K562 (cell line): ENCODE measurements around the gene PLCB1. TPM values are rescaled to one million over a fixed set of nuclear protein-coding genes. Genes with fewer than 3 reads are reported as not detected.

ENCODE experiments used
- ATAC-seq: fragments of 200-7000 bp; cut with Tn5 transposase; 3 replicates; pipeline ENCODE4 v1.9.1; 2020; ENCODE audit warnings: moderate library complexity
- BruUV-seq: library from RNA; stranded (reverse); fragments of 400-500 nt; replicated peaks from 2 replicates; lab custom pipeline; 2021; lab: Mats Ljungman, UMichigan
- CTCF ChIA-PET: fragments of 300-600 bp; formaldehyde crosslinking; extraction: SDS; loops from one replicate; lab custom pipeline; 2021; ENCODE audit warnings: low intra/inter-chr PET ratio; lab: Yijun Ruan, JAX
- POLR2A ChIA-PET: fragments of 300-600, 350-650 bp; sonication (Branson Sonifier 250); formaldehyde crosslinking; extraction: SDS; loops from one replicate; lab custom pipeline; 2021; ENCODE audit warnings: antibody characterized with exemption, inconsistent platforms; lab: Yijun Ruan, JAX
- DNase-seq, 4 experiments: peaks; one replicate each; pipeline versions ENCODE4 v3.0.0 to v3.0.0-alpha.2; 2011 to 2018; ENCODE audit warnings: low spot score in 3 of 4, mixed read lengths in 3 of 4; ENCODE audit errors: extremely low read depth in 1 of 4
- FAIRE-seq: peaks from 2 replicates; lab custom pipeline; 2011; peaks lifted over from hg19 to GRCh38; lab: Jason Lieb, UNC
- H2AFZ ChIP-seq: 2 replicates; pipeline ENCODE4 v1.6.0; 2011; ENCODE audit warnings: low read depth, low read length, control low read depth, inconsistent platforms
- H3K27ac ChIP-seq: fragments of 200-600 bp; 3 replicates; pipeline ENCODE4 v1.8.0; 2011; ENCODE audit warnings: low read depth, mild to moderate bottlenecking, control low read depth, inconsistent platforms, low read length, moderate library complexity, mixed read lengths; ENCODE audit errors: extremely low read depth
- H3K27me3 ChIP-seq, 2 experiments: fragments of 300-600 bp in 1 of 2; 2 replicates in 1 of 2; 3 replicates in 1 of 2; pipeline versions ENCODE4 v1.6.0 to v1.8.0; 2011; ENCODE audit warnings: inconsistent platforms in 2 of 2, low read length in 2 of 2, mild to moderate bottlenecking in 1 of 2, mixed read lengths in 1 of 2, moderate library complexity in 1 of 2; ENCODE audit not compliant: control insufficient read depth in 2 of 2, insufficient read depth in 2 of 2
- H3K36me3 ChIP-seq: fragments of 300-600 bp; 3 replicates; pipeline ENCODE4 v1.8.0; 2011; ENCODE audit warnings: mild to moderate bottlenecking, low read length, inconsistent platforms; ENCODE audit not compliant: control insufficient read depth, insufficient read depth
- H3K4me1 ChIP-seq, 2 experiments: fragments of 200-600 bp in 1 of 2; replicated peaks in 1 of 2; 2 replicates in 1 of 2; 3 replicates in 1 of 2; pipeline versions ENCODE4 v1.5.1 to v1.8.0; 2011; ENCODE audit warnings: inconsistent platforms in 2 of 2, low read length in 2 of 2, mild to moderate bottlenecking in 1 of 2, mixed read lengths in 1 of 2, moderate library complexity in 1 of 2; ENCODE audit not compliant: control insufficient read depth in 2 of 2, insufficient read depth in 2 of 2
- H3K4me2 ChIP-seq: 2 replicates; pipeline ENCODE4 v1.6.1; 2011; ENCODE audit warnings: low read length, control low read depth, inconsistent platforms, mixed read lengths; ENCODE audit not compliant: insufficient read depth
- H3K4me3 ChIP-seq: fragments of 200-600 bp; sonication (generic), shearing (Covaris generic); 2 replicates; pipeline ENCODE4 v1.5.1; 2016; ENCODE audit warnings: control low read depth, inconsistent platforms
- H3K79me2 ChIP-seq: fragments of 200-600 bp; 3 replicates; pipeline ENCODE4 v1.8.0; 2011; ENCODE audit warnings: low read length, inconsistent platforms; ENCODE audit not compliant: control insufficient read depth, insufficient read depth
- H3K9ac ChIP-seq, 2 experiments: 2 replicates each; pipeline versions ENCODE4 v1.6.0 to v1.6.1; 2011; ENCODE audit warnings: low read depth in 2 of 2, low read length in 2 of 2, control low read depth in 1 of 2, inconsistent platforms in 1 of 2, mild to moderate bottlenecking in 1 of 2, mixed read lengths in 1 of 2; ENCODE audit not compliant: insufficient read depth in 1 of 2
- H3K9me1 ChIP-seq: one replicate; pipeline ENCODE4 v1.6.0; 2011; ENCODE audit warnings: inconsistent platforms, mild to moderate bottlenecking, low read length, moderate library complexity; ENCODE audit not compliant: control insufficient read depth, insufficient read depth
- H3K9me3 ChIP-seq: replicated peaks from 2 replicates; pipeline ENCODE4 v1.5.1; 2011; ENCODE audit warnings: low read depth, low read length, inconsistent platforms; ENCODE audit not compliant: control insufficient read depth, insufficient read depth
- H4K20me1 ChIP-seq: replicated peaks from 2 replicates; pipeline ENCODE4 v1.6.1; 2011; ENCODE audit warnings: low read length, inconsistent platforms, mixed read lengths; ENCODE audit not compliant: control insufficient read depth, insufficient read depth
- E2F1 ChIP-seq: sonication (generic); formaldehyde crosslinking; IDR thresholded peaks from 2 replicates; pipeline ENCODE4 v1.8.1; 2023; ENCODE audit warnings: mild to moderate bottlenecking, missing genetic modification reagents, moderate library complexity
- HDAC8 ChIP-seq: fragments of 450-650 bp; IDR thresholded peaks from 2 replicates; pipeline ENCODE4 v1.6.1; 2016; ENCODE audit warnings: mild to moderate bottlenecking, missing genetic modification characterization, moderate library complexity, missing compliant biosample characterization
- HNRNPH1 ChIP-seq: fragments of 200-400 bp; formaldehyde crosslinking; optimal IDR thresholded peaks from 2 replicates; pipeline ENCODE3; 2017; ENCODE audit warnings: low read depth, mild to moderate bottlenecking, low read length, moderate library complexity
- KLF10 ChIP-seq: fragments of 250-450 bp; sonication (Bioruptor Pico); IDR thresholded peaks from 2 replicates; pipeline ENCODE4 v1.6.1; 2021; ENCODE audit warnings: matching md5 sums
- L3MBTL2 ChIP-seq: fragments of 450-650 bp; IDR thresholded peaks from 2 replicates; pipeline ENCODE4 v1.6.1; 2016; ENCODE audit warnings: mild to moderate bottlenecking, moderate library complexity
- MCM2 ChIP-seq: fragments of 450-650 bp; IDR thresholded peaks from 2 replicates; pipeline ENCODE4 v1.6.1; 2017; ENCODE audit warnings: low read depth, mild to moderate bottlenecking
- MED1 ChIP-seq: sonication (generic); formaldehyde crosslinking; IDR thresholded peaks from 2 replicates; pipeline ENCODE4 v1.8.1; 2023; ENCODE audit warnings: missing genetic modification reagents, borderline replicate concordance
- NRF1 ChIP-seq, 2 experiments: fragments of 450-650 bp; IDR thresholded peaks in 1 of 2; conservative IDR thresholded peaks in 1 of 2; 2 replicates each; pipeline ENCODE4 v1.6.1; 2014; ENCODE audit warnings: mild to moderate bottlenecking in 2 of 2
- TFE3 ChIP-seq: fragments of 450-650 bp; formaldehyde crosslinking; IDR thresholded peaks from 2 replicates; pipeline ENCODE4 v1.4.0; 2020; ENCODE audit warnings: mild to moderate bottlenecking, mixed read lengths
- THAP7 ChIP-seq: fragments of 250-450 bp; sonication (Bioruptor Pico); IDR thresholded peaks from 2 replicates; pipeline ENCODE4 v1.5.0; 2021
- ZNF3 ChIP-seq: fragments of 250-450 bp; sonication (Bioruptor Pico); IDR thresholded peaks from 2 replicates; pipeline ENCODE4 v1.5.0; 2021; ENCODE audit warnings: mild to moderate bottlenecking, moderate library complexity
- WGBS: fragments of 100-300 bp; shearing (Covaris generic); methylation state at CpG from one replicate; pipeline ENCODE4 v1.1.6; 2016; ENCODE audit warnings: low coverage, mixed read lengths; ENCODE audit not compliant: insufficient coverage; ENCODE audit errors: missing lambda C conversion rate; 5-methylcytosine and 5-hydroxymethylcytosine counted together
- in situ Hi-C: fragments of 300-500 bp; cut with MboI; formaldehyde crosslinking; loops from 4 replicates; pipeline ENCODE4 v1.15.0; 2018; ENCODE audit warnings: inconsistent platforms, mixed read lengths
- intact Hi-C: fragments of 100-400 bp; cut with micrococcal nuclease; formaldehyde crosslinking; loops from 2 replicates; pipeline ENCODE4 v1.14.2; 2022
- polyA plus RNA-seq, 8 experiments: library from polyadenylated mRNA; depleted of rRNA in 4 of 8; stranded (reverse) in 5 of 8; unstranded in 3 of 8; fragments of >200 nt; fragmentation: Nextera tagmentation in 2 of 8; fragmentation: Illumina TruSeq in 1 of 8; extraction: Ambion mirVana in 2 of 8; extraction: Trizol in 1 of 8; gene quantifications; 2 replicates each; pipeline versions ENCODE4 v1.2.1 to v1.2.3, GENCODE V29; 2011 to 2014; ENCODE audit warnings: inconsistent platforms in 1 of 8, missing spikeins in 1 of 8
- total RNA-seq, 7 experiments: library from RNA; depleted of rRNA in 6 of 7; stranded (reverse); fragments of >200 nt in 6 of 7; fragmentation: Illumina TruSeq in 2 of 7; extraction: Trizol in 2 of 7; gene quantifications; 2 replicates each; pipeline versions ENCODE4 v1.2.1 to v1.2.3, GENCODE V29; 2011 to 2021; ENCODE audit warnings: low replicate concordance in 1 of 7
- TF ChIP-seq, protein P1 (sequence below): fragments of 250-450 bp; sonication (Bioruptor Pico); IDR thresholded peaks from 2 replicates; pipeline ENCODE4 v1.8.0; 2022; ENCODE audit warnings: moderate library complexity, mild to moderate bottlenecking, inconsistent platforms
- TF ChIP-seq, protein P2 (sequence below): IDR thresholded peaks from 2 replicates; pipeline ENCODE4 v1.6.1; 2011; ENCODE audit not compliant: insufficient read length; ENCODE audit errors: extremely low read depth

Gene PLCB1
- total and polyA plus RNA-seq, 9 of the 15 experiments (the other 6 are each of a cell fraction or from before 2014, with no cell fraction given): 0.34 to 3.1 (median 1.3) TPM

- TF ChIP-seq, protein P1, sequence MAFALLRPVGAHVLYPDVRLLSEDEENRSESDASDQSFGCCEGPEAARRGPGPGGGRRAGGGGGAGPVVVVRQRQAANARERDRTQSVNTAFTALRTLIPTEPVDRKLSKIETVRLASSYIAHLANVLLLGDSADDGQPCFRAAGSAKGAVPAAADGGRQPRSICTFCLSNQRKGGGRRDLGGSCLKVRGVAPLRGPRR (CRISPR knock-in tag): no peak
- TF ChIP-seq NRF1 (conservative IDR thresholded peaks at IDR 0.05 in 1 of 2, IDR thresholded peaks at IDR 0.05 in 1 of 2): no peak
- no peak for TF ChIP-seq TFE3 (CRISPR knock-in tag)
- no peak for TF ChIP-seq L3MBTL2
- no peak for TF ChIP-seq KLF10
- TF ChIP-seq HNRNPH1: no peak
- TF ChIP-seq HDAC8: no peak
Measured at GRCh38 chr20:8132484-8133309, 631 bp downstream of the PLCB1 start (continued).

GRCh38 chr20:8133310-8133768 is 1.3 kb downstream of the PLCB1 start:
- Histone ChIP-seq H3K9ac (no peak overlapping the region), H2AFZ (no peak overlapping the region), H3K36me3 (no peaks in the 10 kb centered on the region), H3K4me1 (0 out of 5 replicates have a peak, but pooled peaks cover 0 to 4% of the 10 kb centered on the region in 2 experiments), H3K9me1 (no peaks in the 10 kb centered on the region), H3K9me3 (no peaks in the 10 kb centered on the region), H3K79me2 (no peaks in the 10 kb centered on the region), H3K27ac (no peak overlapping the region), H3K4me3 (no peak overlapping the region), H3K4me2 (no peak overlapping the region), H3K27me3 (no peaks in the 10 kb centered on the region), H4K20me1 (no peaks in the 10 kb centered on the region)
- DNase-seq (no peak), FAIRE-seq (no peak), ATAC-seq (no peak)
- no TSS peak for BruUV-seq
- ChIA-PET CTCF (no interaction called here), POLR2A (interaction anchor here (0.6 kb wide), 1 partner anchor 115 kb away, joined by 4 read pairs; no protein-coding TSS in a partner anchor)
- WGBS: 18% methylated on average over 12 of the region's 14 CpGs
- intact Hi-C loops (loop anchor here (10.0 kb wide), 1 partner anchor 251 kb away; no protein-coding TSS in a partner anchor), in situ Hi-C loops (no loop called here)
- TF ChIP-seq E2F1 (CRISPR knock-in tag) (no peak), ZNF3 (CRISPR knock-in tag) (no peak), THAP7 (CRISPR knock-in tag) (no peak), MCM2 (no peak), MED1 (CRISPR knock-in tag) (no peak)
- TF ChIP-seq, protein P2, sequence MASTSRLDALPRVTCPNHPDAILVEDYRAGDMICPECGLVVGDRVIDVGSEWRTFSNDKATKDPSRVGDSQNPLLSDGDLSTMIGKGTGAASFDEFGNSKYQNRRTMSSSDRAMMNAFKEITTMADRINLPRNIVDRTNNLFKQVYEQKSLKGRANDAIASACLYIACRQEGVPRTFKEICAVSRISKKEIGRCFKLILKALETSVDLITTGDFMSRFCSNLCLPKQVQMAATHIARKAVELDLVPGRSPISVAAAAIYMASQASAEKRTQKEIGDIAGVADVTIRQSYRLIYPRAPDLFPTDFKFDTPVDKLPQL: no peak
